WTC11 (cell line): ENCODE measurements around the gene TCTN1. TPM values are rescaled to one million over a fixed set of nuclear protein-coding genes. Genes with fewer than 3 reads are reported as not detected.

ENCODE experiments used
- ATAC-seq: fragments of 200-7000 bp; cut with Tn5 transposase; 2 replicates; pipeline ENCODE4 v1.10.0; 2021; ENCODE audit warnings: mild to moderate bottlenecking, moderate library complexity
- CTCF ChIA-PET: fragments of 300-600 bp; sonication (Branson Sonifier 250); formaldehyde crosslinking; loops from one replicate; lab custom pipeline; 2021; ENCODE audit warnings: antibody characterized with exemption; lab: Charles Lee
- POLR2A ChIA-PET: fragments of 350-600 bp; sonication (Branson Sonifier 250); formaldehyde crosslinking; loops from one replicate; lab custom pipeline; 2021; ENCODE audit warnings: antibody characterized with exemption; lab: Charles Lee
- DNase-seq: peaks from one replicate; pipeline ENCODE4 v3.0.0; 2021; ENCODE audit warnings: low spot score
- H3K27ac Mint-ChIP-seq: 2 replicates; pipeline ENCODE4 v1.8.0; 2021; ENCODE audit warnings: mixed read lengths
- H3K27me3 Mint-ChIP-seq: 2 replicates; pipeline ENCODE4 v1.8.0; 2021; ENCODE audit warnings: low read depth, mild to moderate bottlenecking, moderate library complexity, mixed read lengths
- H3K36me3 Mint-ChIP-seq: 2 replicates; pipeline ENCODE4 v1.8.0; 2021; ENCODE audit warnings: mixed read lengths
- H3K4me1 Mint-ChIP-seq: 2 replicates; pipeline ENCODE4 v1.8.0; 2022; ENCODE audit warnings: mixed read lengths
- H3K4me3 Mint-ChIP-seq: 2 replicates; pipeline ENCODE4 v1.8.0; 2021; ENCODE audit warnings: mild to moderate bottlenecking, moderate library complexity, mixed read lengths
- H3K9me3 Mint-ChIP-seq: 2 replicates; pipeline ENCODE4 v1.8.0; 2021; ENCODE audit warnings: mixed read lengths
- ATF1 ChIP-seq: sonication (generic); formaldehyde crosslinking; IDR thresholded peaks from 2 replicates; pipeline ENCODE4 v1.8.1; 2023; ENCODE audit warnings: mild to moderate bottlenecking, moderate library complexity, missing genetic modification reagents
- CREM ChIP-seq: sonication (generic); formaldehyde crosslinking; IDR thresholded peaks from 2 replicates; pipeline ENCODE4 v1.8.1; 2022; ENCODE audit warnings: mild to moderate bottlenecking, missing genetic modification reagents, moderate library complexity
- ELF4 ChIP-seq: sonication (generic); formaldehyde crosslinking; IDR thresholded peaks from 2 replicates; pipeline ENCODE4 v1.8.1; 2022; ENCODE audit warnings: low read depth, mild to moderate bottlenecking, moderate library complexity, missing genetic modification reagents
- ESRRA ChIP-seq: sonication (generic); formaldehyde crosslinking; IDR thresholded peaks from 2 replicates; pipeline ENCODE4 v1.8.1; 2022; ENCODE audit warnings: mild to moderate bottlenecking, missing genetic modification reagents, borderline replicate concordance
- ETV6 ChIP-seq: sonication (generic); formaldehyde crosslinking; IDR thresholded peaks from 2 replicates; pipeline ENCODE4 v1.8.1; 2022; ENCODE audit warnings: mild to moderate bottlenecking, missing genetic modification reagents
- JAZF1 ChIP-seq: fragments of 250-450 bp; sonication (Bioruptor Pico); IDR thresholded peaks from 2 replicates; pipeline ENCODE4 v1.9.0; 2021; ENCODE audit warnings: moderate library complexity, mild to moderate bottlenecking, inconsistent platforms
- TEAD4 ChIP-seq: sonication (generic); formaldehyde crosslinking; IDR thresholded peaks from 2 replicates; pipeline ENCODE4 v1.8.0; 2022; ENCODE audit warnings: mild to moderate bottlenecking, missing genetic modification reagents
- ZNF317 ChIP-seq: sonication (generic); formaldehyde crosslinking; IDR thresholded peaks from 2 replicates; pipeline ENCODE4 v1.8.1; 2023; ENCODE audit warnings: low read depth, mild to moderate bottlenecking, moderate library complexity, missing genetic modification reagents, borderline replicate concordance
- ZNF416 ChIP-seq: fragments of 250-450 bp; sonication (Bioruptor Pico); IDR thresholded peaks from 2 replicates; pipeline ENCODE4 v1.9.0; 2021; ENCODE audit warnings: mild to moderate bottlenecking, inconsistent platforms
- total RNA-seq: library from RNA; stranded (reverse); gene quantifications from 3 replicates; pipeline ENCODE4 v1.2.3, GENCODE V29; 2021
- TF ChIP-seq, protein P1 (sequence below): sonication (generic); formaldehyde crosslinking; IDR thresholded peaks from 2 replicates; pipeline ENCODE4 v1.8.0; 2022; ENCODE audit warnings: mild to moderate bottlenecking, missing genetic modification reagents
- TF ChIP-seq, protein P2 (sequence below): sonication (generic); formaldehyde crosslinking; IDR thresholded peaks from 2 replicates; pipeline ENCODE4 v1.8.0; 2022; ENCODE audit warnings: missing genetic modification reagents
- TF ChIP-seq, protein P3 (sequence below): sonication (generic); formaldehyde crosslinking; IDR thresholded peaks from 2 replicates; pipeline ENCODE4 v1.8.0; 2023; ENCODE audit warnings: missing genetic modification reagents, mild to moderate bottlenecking, borderline replicate concordance
- TF ChIP-seq, protein P4 (sequence below): sonication (generic); formaldehyde crosslinking; IDR thresholded peaks from 2 replicates; pipeline ENCODE4 v1.8.1; 2022; ENCODE audit warnings: low read depth, mild to moderate bottlenecking, moderate library complexity, missing genetic modification reagents, borderline replicate concordance
- TF ChIP-seq, protein P5 (sequence below): sonication (generic); formaldehyde crosslinking; IDR thresholded peaks from 2 replicates; pipeline ENCODE4 v1.8.0; 2023; ENCODE audit warnings: missing genetic modification reagents
- TF ChIP-seq, protein P6 (sequence below): sonication (generic); formaldehyde crosslinking; IDR thresholded peaks from 2 replicates; pipeline ENCODE4 v1.8.1; 2022; ENCODE audit warnings: low read depth, missing genetic modification reagents, borderline replicate concordance
- TF ChIP-seq, protein P7 (sequence below): fragments of 250-450 bp; sonication (Bioruptor Pico); IDR thresholded peaks from 2 replicates; pipeline ENCODE4 v1.9.0; 2021; ENCODE audit warnings: mild to moderate bottlenecking

Gene TCTN1
- total RNA-seq, 1 experiment from 2014 or later: 10.3 TPM

DNA sequence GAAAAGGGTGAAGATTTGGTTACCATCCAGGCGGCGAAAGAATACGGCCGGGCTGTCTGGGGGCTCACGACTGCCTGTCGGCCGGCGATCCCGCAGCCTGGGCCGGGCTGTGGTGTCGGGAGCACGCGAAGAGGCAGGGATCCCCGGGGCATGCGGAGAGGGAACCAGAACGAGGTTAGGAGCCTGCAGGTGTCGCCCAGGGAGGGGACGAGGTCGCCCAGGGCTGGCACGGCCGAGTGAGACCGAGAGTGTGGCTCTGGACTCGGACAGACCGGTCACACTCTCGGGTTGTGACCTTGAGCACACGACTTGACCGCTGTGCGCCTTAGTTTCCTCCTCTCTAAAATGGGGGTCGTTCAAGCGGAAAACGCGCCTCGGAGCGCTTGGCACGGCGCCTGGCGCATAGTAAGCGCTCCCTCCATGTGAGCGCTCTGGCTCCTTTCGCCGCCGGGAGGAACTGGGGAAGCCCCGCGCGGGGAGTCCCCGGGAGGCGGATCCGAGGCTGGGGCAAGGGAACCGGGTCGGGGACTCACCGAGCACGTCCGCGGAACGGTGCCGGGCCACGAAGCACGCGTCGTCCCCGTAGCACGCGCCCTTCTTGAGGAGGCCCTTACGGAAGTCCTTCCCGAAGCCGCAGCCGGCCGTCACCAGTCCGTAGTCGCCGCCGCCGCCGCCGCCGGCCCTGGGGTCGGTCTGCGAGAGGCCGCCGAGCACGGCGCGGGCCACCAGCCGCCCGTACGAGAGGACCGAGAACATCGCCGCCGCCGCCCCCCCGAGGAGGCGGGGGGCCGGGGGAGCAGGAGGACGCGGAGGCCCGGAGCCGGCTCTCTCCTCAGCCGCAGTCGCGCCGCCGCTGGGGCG lies 31.4 kb upstream of the TCTN1 start:
- ATAC-seq (peak; percentile 8), DNase-seq (peak; percentile 44)
- ChIA-PET CTCF (interaction anchor here (0.6 kb wide), 1 partner anchor 151 kb away, joined by 3 read pairs; no protein-coding TSS in a partner anchor), POLR2A (interaction anchor here (0.5 kb wide), 1 partner anchor 118 kb away, joined by 7 read pairs; no protein-coding TSS in a partner anchor)
- H3K27ac Mint-ChIP-seq: no peak overlapping the region
- H3K27me3 Mint-ChIP-seq: no peaks in the 10 kb centered on the region
- peak overlapping the region; percentile 88 for H3K4me3 Mint-ChIP-seq
- no peaks in the 10 kb centered on the region for H3K36me3 Mint-ChIP-seq
- H3K9me3 Mint-ChIP-seq: no peaks in the 10 kb centered on the region
- peaks cover 52% of the 10 kb centered on the region for H3K4me1 Mint-ChIP-seq
- TF ChIP-seq ESRRA (CRISPR knock-in tag): 0 out of 2 replicates have a peak, but pooled peaks have one; percentile 63
- TF ChIP-seq, protein P1, sequence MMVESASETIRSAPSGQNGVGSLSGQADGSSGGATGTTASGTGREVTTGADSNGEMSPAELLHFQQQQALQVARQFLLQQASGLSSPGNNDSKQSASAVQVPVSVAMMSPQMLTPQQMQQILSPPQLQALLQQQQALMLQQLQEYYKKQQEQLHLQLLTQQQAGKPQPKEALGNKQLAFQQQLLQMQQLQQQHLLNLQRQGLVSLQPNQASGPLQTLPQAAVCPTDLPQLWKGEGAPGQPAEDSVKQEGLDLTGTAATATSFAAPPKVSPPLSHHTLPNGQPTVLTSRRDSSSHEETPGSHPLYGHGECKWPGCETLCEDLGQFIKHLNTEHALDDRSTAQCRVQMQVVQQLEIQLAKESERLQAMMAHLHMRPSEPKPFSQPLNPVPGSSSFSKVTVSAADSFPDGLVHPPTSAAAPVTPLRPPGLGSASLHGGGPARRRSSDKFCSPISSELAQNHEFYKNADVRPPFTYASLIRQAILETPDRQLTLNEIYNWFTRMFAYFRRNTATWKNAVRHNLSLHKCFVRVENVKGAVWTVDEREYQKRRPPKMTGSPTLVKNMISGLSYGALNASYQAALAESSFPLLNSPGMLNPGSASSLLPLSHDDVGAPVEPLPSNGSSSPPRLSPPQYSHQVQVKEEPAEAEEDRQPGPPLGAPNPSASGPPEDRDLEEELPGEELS: no peak
- TF ChIP-seq, protein P2, sequence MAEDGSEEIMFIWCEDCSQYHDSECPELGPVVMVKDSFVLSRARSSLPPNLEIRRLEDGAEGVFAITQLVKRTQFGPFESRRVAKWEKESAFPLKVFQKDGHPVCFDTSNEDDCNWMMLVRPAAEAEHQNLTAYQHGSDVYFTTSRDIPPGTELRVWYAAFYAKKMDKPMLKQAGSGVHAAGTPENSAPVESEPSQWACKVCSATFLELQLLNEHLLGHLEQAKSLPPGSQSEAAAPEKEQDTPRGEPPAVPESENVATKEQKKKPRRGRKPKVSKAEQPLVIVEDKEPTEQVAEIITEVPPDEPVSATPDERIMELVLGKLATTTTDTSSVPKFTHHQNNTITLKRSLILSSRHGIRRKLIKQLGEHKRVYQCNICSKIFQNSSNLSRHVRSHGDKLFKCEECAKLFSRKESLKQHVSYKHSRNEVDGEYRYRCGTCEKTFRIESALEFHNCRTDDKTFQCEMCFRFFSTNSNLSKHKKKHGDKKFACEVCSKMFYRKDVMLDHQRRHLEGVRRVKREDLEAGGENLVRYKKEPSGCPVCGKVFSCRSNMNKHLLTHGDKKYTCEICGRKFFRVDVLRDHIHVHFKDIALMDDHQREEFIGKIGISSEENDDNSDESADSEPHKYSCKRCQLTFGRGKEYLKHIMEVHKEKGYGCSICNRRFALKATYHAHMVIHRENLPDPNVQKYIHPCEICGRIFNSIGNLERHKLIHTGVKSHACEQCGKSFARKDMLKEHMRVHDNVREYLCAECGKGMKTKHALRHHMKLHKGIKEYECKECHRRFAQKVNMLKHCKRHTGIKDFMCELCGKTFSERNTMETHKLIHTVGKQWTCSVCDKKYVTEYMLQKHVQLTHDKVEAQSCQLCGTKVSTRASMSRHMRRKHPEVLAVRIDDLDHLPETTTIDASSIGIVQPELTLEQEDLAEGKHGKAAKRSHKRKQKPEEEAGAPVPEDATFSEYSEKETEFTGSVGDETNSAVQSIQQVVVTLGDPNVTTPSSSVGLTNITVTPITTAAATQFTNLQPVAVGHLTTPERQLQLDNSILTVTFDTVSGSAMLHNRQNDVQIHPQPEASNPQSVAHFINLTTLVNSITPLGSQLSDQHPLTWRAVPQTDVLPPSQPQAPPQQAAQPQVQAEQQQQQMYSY (CRISPR knock-in tag): no peak
- TF ChIP-seq ETV6: 0 out of 2 replicates have a peak, but pooled peaks have one; percentile 34
- TF ChIP-seq JAZF1 (CRISPR knock-in tag): no peak
- TF ChIP-seq, protein P3, sequence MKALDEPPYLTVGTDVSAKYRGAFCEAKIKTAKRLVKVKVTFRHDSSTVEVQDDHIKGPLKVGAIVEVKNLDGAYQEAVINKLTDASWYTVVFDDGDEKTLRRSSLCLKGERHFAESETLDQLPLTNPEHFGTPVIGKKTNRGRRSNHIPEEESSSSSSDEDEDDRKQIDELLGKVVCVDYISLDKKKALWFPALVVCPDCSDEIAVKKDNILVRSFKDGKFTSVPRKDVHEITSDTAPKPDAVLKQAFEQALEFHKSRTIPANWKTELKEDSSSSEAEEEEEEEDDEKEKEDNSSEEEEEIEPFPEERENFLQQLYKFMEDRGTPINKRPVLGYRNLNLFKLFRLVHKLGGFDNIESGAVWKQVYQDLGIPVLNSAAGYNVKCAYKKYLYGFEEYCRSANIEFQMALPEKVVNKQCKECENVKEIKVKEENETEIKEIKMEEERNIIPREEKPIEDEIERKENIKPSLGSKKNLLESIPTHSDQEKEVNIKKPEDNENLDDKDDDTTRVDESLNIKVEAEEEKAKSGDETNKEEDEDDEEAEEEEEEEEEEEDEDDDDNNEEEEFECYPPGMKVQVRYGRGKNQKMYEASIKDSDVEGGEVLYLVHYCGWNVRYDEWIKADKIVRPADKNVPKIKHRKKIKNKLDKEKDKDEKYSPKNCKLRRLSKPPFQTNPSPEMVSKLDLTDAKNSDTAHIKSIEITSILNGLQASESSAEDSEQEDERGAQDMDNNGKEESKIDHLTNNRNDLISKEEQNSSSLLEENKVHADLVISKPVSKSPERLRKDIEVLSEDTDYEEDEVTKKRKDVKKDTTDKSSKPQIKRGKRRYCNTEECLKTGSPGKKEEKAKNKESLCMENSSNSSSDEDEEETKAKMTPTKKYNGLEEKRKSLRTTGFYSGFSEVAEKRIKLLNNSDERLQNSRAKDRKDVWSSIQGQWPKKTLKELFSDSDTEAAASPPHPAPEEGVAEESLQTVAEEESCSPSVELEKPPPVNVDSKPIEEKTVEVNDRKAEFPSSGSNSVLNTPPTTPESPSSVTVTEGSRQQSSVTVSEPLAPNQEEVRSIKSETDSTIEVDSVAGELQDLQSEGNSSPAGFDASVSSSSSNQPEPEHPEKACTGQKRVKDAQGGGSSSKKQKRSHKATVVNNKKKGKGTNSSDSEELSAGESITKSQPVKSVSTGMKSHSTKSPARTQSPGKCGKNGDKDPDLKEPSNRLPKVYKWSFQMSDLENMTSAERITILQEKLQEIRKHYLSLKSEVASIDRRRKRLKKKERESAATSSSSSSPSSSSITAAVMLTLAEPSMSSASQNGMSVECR (CRISPR knock-in tag): peak; percentile 74; the same call in 1 of the 2 replicates
- TF ChIP-seq ATF1: no peak
- no peak for TF ChIP-seq CREM
- TF ChIP-seq ZNF416 (CRISPR knock-in tag): no peak
- TF ChIP-seq, protein P4, sequence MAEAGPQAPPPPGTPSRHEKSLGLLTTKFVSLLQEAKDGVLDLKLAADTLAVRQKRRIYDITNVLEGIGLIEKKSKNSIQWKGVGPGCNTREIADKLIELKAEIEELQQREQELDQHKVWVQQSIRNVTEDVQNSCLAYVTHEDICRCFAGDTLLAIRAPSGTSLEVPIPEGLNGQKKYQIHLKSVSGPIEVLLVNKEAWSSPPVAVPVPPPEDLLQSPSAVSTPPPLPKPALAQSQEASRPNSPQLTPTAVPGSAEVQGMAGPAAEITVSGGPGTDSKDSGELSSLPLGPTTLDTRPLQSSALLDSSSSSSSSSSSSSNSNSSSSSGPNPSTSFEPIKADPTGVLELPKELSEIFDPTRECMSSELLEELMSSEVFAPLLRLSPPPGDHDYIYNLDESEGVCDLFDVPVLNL (CRISPR knock-in tag): no peak
- no peak for TF ChIP-seq ZNF317 (CRISPR knock-in tag)
- no peak for TF ChIP-seq ELF4 (CRISPR knock-in tag)
- TF ChIP-seq, protein P5, sequence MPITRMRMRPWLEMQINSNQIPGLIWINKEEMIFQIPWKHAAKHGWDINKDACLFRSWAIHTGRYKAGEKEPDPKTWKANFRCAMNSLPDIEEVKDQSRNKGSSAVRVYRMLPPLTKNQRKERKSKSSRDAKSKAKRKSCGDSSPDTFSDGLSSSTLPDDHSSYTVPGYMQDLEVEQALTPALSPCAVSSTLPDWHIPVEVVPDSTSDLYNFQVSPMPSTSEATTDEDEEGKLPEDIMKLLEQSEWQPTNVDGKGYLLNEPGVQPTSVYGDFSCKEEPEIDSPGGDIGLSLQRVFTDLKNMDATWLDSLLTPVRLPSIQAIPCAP (CRISPR knock-in tag): 0 out of 2 replicates have a peak, but pooled peaks have one; percentile 17
- TF ChIP-seq, protein P6, sequence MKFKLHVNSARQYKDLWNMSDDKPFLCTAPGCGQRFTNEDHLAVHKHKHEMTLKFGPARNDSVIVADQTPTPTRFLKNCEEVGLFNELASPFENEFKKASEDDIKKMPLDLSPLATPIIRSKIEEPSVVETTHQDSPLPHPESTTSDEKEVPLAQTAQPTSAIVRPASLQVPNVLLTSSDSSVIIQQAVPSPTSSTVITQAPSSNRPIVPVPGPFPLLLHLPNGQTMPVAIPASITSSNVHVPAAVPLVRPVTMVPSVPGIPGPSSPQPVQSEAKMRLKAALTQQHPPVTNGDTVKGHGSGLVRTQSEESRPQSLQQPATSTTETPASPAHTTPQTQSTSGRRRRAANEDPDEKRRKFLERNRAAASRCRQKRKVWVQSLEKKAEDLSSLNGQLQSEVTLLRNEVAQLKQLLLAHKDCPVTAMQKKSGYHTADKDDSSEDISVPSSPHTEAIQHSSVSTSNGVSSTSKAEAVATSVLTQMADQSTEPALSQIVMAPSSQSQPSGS (CRISPR knock-in tag): no peak
- no peak for TF ChIP-seq TEAD4
- TF ChIP-seq, protein P7, sequence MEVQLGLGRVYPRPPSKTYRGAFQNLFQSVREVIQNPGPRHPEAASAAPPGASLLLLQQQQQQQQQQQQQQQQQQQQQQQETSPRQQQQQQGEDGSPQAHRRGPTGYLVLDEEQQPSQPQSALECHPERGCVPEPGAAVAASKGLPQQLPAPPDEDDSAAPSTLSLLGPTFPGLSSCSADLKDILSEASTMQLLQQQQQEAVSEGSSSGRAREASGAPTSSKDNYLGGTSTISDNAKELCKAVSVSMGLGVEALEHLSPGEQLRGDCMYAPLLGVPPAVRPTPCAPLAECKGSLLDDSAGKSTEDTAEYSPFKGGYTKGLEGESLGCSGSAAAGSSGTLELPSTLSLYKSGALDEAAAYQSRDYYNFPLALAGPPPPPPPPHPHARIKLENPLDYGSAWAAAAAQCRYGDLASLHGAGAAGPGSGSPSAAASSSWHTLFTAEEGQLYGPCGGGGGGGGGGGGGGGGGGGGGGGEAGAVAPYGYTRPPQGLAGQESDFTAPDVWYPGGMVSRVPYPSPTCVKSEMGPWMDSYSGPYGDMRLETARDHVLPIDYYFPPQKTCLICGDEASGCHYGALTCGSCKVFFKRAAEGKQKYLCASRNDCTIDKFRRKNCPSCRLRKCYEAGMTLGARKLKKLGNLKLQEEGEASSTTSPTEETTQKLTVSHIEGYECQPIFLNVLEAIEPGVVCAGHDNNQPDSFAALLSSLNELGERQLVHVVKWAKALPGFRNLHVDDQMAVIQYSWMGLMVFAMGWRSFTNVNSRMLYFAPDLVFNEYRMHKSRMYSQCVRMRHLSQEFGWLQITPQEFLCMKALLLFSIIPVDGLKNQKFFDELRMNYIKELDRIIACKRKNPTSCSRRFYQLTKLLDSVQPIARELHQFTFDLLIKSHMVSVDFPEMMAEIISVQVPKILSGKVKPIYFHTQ: no peak
